ENCODE results near the gene POTEJ.
"Not testable (repeated sequence)": the region's sequence is repeated elsewhere in the genome, so short reads cannot be mapped to it uniquely, and the experiment has no call there.

The POTEJ gene

GRCh38 chr2:130609002-130609920, 2.0 kb upstream of the POTEJ start:
- not testable (repeated sequence) for H3K4me1 ChIP-seq (ENCODE audit: insufficient read depth, insufficient read length); H3K36me3 ChIP-seq (ENCODE audit: insufficient read depth, insufficient read length, low read length); H3K4me3 ChIP-seq (ENCODE audit: insufficient read length, low read depth); H3K9me3 ChIP-seq (ENCODE audit: insufficient read depth, low read length); DNase-seq (ENCODE audit: low read depth, low spot score); H3K9ac ChIP-seq (ENCODE audit: insufficient read length, low read depth); H3K27me3 ChIP-seq (ENCODE audit: insufficient read depth, insufficient read length)

DNA sequence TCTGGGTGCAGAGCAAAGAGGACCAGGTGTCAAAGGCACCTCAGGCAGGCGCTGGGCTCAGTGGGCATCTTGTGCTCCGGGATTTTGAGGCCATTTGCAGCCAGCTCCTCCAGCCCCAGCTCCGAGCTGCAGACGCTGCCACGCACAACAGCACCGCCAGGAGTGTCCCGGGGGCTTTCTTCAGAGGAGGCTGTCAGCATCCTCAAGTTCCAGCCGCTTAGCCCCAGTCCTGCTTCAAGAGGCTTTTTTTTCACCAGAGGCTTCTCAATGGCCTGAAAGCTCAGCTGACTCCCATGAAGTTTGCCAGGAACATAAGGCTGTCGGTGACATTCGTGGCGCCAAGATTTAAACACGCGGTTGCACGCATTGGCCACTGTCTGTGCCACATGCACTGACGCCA, 754 bp upstream of the POTEJ start:
- not testable (repeated sequence) for H3K4me1 ChIP-seq (ENCODE audit: insufficient read depth, insufficient read length); H3K27me3 ChIP-seq (ENCODE audit: insufficient read depth, insufficient read length); H3K9me3 ChIP-seq (ENCODE audit: insufficient read depth, low read length); H3K4me3 ChIP-seq (ENCODE audit: insufficient read length, low read depth); H3K9ac ChIP-seq (ENCODE audit: insufficient read length, low read depth); H3K36me3 ChIP-seq (ENCODE audit: insufficient read depth, insufficient read length, low read length); DNase-seq (ENCODE audit: low read depth, low spot score)

GRCh38 chr2:130628784-130629475, 17.7 kb downstream of the POTEJ start:
- not testable (repeated sequence) for H3K27me3 ChIP-seq (ENCODE audit: insufficient read depth, insufficient read length); H3K9me3 ChIP-seq (ENCODE audit: insufficient read depth, low read length); H3K4me1 ChIP-seq (ENCODE audit: insufficient read depth, insufficient read length); H3K36me3 ChIP-seq (ENCODE audit: insufficient read depth, insufficient read length, low read length); DNase-seq (ENCODE audit: low read depth, low spot score); H3K9ac ChIP-seq (ENCODE audit: insufficient read length, low read depth); H3K4me3 ChIP-seq (ENCODE audit: insufficient read length, low read depth)

DNA sequence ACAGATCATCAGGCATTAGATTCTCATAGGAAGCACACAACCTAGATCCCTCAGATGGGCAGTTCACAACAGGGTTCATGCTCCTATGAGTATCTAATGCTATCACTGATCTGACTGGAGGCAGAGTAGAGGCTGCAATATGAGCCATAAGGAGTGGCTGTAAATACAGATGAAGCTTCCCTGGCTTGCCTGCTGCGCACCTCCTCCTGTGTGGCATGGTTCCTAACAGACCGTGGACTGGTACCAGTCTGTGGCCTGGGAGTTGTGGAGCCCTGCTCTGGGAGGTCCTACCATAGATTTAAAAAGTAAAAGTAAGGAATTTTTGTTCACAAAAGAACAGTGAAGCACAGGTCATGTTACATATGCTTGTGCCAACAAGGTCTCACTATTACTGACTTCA, 27.7 kb downstream of the POTEJ start:
- H3K27me3 ChIP-seq (ENCODE audit: insufficient read depth, insufficient read length), result not testable (repeated sequence)

DNA sequence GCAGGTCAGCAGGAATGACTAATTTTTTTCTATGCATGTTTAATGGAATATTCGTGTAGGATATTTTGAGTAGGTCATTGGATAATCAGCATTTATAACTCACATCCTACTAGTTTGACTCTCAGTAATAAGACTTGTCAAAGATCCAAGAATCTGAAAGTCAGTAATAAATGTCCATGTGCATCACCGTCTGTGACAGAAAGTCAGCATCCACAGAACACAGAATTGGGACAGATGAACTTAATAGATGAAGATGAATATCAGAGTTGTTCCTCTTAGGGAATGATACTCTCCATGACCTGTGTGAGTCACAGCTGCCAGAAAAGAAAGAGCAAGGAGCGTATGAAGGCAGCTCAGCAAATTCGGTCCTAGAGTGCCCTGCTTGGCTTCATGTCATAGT, 30.4 kb downstream of the POTEJ start:
- H3K9ac ChIP-seq (ENCODE audit: insufficient read length, low read depth); DNase-seq (ENCODE audit: low read depth, low spot score); H3K27me3 ChIP-seq (ENCODE audit: insufficient read depth, insufficient read length); H3K4me3 ChIP-seq (ENCODE audit: insufficient read length, low read depth); H3K4me1 ChIP-seq (ENCODE audit: insufficient read depth, insufficient read length); H3K36me3 ChIP-seq (ENCODE audit: insufficient read depth, insufficient read length, low read length); H3K9me3 ChIP-seq (ENCODE audit: insufficient read depth, low read length): not testable (repeated sequence)

More for the DNA sequence above, 27.7 kb downstream of the POTEJ start:
- H3K4me3 ChIP-seq (ENCODE audit: insufficient read length, low read depth); H3K9me3 ChIP-seq (ENCODE audit: insufficient read depth, low read length); H3K4me1 ChIP-seq (ENCODE audit: insufficient read depth, insufficient read length); DNase-seq (ENCODE audit: low read depth, low spot score); H3K36me3 ChIP-seq (ENCODE audit: insufficient read depth, insufficient read length, low read length); H3K9ac ChIP-seq (ENCODE audit: insufficient read length, low read depth): not testable (repeated sequence)

DNA sequence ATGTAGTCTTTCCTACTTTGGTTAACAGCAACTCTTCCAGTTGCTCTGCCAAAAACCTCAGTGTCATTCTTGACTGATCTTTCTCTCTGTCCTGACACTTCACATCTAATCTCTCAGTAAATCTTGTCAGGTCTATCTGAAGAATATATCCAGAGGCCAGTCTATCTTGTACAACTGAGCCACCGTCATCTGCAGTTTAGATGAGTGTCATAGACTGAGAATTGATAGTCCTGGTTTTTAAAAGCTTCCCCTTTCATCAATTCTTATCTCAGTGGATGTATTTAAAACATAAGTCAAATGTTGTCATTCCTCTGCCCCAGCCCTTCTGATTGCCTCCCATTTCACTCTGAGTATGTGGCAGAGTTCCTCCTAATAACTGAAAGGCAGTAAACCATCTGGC, 38.0 kb downstream of the POTEJ start:
- not testable (repeated sequence) for H3K36me3 ChIP-seq (ENCODE audit: insufficient read depth, insufficient read length, low read length)

GRCh38 chr2:130664506-130664905, 53.3 kb downstream of the POTEJ start:
- H3K4me3 ChIP-seq (ENCODE audit: insufficient read length, low read depth); H3K9me3 ChIP-seq (ENCODE audit: insufficient read depth, low read length); H3K36me3 ChIP-seq (ENCODE audit: insufficient read depth, insufficient read length, low read length); H3K27me3 ChIP-seq (ENCODE audit: insufficient read depth, insufficient read length); H3K4me1 ChIP-seq (ENCODE audit: insufficient read depth, insufficient read length); H3K9ac ChIP-seq (ENCODE audit: insufficient read length, low read depth); DNase-seq (ENCODE audit: low read depth, low spot score): not testable (repeated sequence)

More for the DNA sequence above, 38.0 kb downstream of the POTEJ start:
- not testable (repeated sequence) for H3K27me3 ChIP-seq (ENCODE audit: insufficient read depth, insufficient read length); H3K4me3 ChIP-seq (ENCODE audit: insufficient read length, low read depth); H3K9me3 ChIP-seq (ENCODE audit: insufficient read depth, low read length); H3K4me1 ChIP-seq (ENCODE audit: insufficient read depth, insufficient read length); H3K9ac ChIP-seq (ENCODE audit: insufficient read length, low read depth); DNase-seq (ENCODE audit: low read depth, low spot score)

GRCh38 chr2:130665596-130665995, 54.4 kb downstream of the POTEJ start:
- H3K4me1 ChIP-seq (ENCODE audit: insufficient read depth, insufficient read length); H3K27me3 ChIP-seq (ENCODE audit: insufficient read depth, insufficient read length); H3K36me3 ChIP-seq (ENCODE audit: insufficient read depth, insufficient read length, low read length); DNase-seq (ENCODE audit: low read depth, low spot score); H3K9ac ChIP-seq (ENCODE audit: insufficient read length, low read depth); H3K4me3 ChIP-seq (ENCODE audit: insufficient read length, low read depth); H3K9me3 ChIP-seq (ENCODE audit: insufficient read depth, low read length): not testable (repeated sequence)

- H3K36me3 ChIP-seq (ENCODE audit: insufficient read depth, insufficient read length, low read length); H3K4me3 ChIP-seq (ENCODE audit: insufficient read length, low read depth); H3K27me3 ChIP-seq (ENCODE audit: insufficient read depth, insufficient read length); DNase-seq (ENCODE audit: low read depth, low spot score); H3K4me1 ChIP-seq (ENCODE audit: insufficient read depth, insufficient read length); H3K9ac ChIP-seq (ENCODE audit: insufficient read length, low read depth); H3K9me3 ChIP-seq (ENCODE audit: insufficient read depth, low read length): not testable (repeated sequence)
These were observed 56.3 kb downstream of the POTEJ start for GRCh38 chr2:130667516-130667915.

DNA sequence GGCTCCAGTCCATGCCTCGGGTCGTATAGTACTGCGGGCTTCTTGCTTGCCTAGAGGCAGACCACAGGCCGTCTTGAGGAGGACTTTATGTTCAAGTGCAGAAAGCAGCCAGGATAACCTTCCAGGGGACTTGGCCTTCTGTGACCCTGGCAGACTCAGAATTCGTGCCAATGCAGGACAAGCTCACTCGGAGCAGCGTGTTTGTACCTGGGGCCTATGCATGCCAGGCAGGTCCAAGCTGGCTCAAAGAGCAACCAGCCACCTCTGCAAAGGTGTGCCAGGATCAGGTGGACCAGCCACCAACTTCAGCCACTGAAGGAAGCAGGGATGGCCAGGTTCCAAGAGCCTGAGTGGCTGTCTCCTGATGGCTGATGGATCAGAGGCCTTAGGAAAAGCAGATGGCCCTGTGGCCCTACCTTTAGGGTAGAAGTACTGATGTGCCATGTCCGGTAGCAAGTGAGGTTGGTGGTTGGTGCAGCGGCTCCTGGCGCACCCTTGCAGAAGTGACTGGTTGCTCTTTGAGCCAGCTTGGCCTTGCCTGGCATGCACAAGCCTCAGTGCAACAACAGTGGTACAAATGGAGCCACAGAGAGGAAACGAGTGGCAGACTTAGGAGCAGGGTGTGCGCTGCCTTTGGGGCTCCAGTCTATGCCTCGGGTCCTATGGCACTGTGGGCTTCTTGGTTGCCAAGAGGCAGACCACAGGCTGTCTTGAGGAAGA, 58.9 kb downstream of the POTEJ start:
- H3K9ac ChIP-seq (ENCODE audit: insufficient read length, low read depth); H3K4me1 ChIP-seq (ENCODE audit: insufficient read depth, insufficient read length); H3K9me3 ChIP-seq (ENCODE audit: insufficient read depth, low read length); DNase-seq (ENCODE audit: low read depth, low spot score); H3K36me3 ChIP-seq (ENCODE audit: insufficient read depth, insufficient read length, low read length); H3K27me3 ChIP-seq (ENCODE audit: insufficient read depth, insufficient read length); H3K4me3 ChIP-seq (ENCODE audit: insufficient read length, low read depth): not testable (repeated sequence)

- H3K36me3 ChIP-seq (ENCODE audit: insufficient read depth, insufficient read length, low read length); H3K4me3 ChIP-seq (ENCODE audit: insufficient read length, low read depth); DNase-seq (ENCODE audit: low read depth, low spot score); H3K27me3 ChIP-seq (ENCODE audit: insufficient read depth, insufficient read length); H3K9me3 ChIP-seq (ENCODE audit: insufficient read depth, low read length); H3K9ac ChIP-seq (ENCODE audit: insufficient read length, low read depth); H3K4me1 ChIP-seq (ENCODE audit: insufficient read depth, insufficient read length): not testable (repeated sequence)
These were observed 81.0 kb downstream of the POTEJ start for GRCh38 chr2:130692041-130692770.

Data from NT2/D1 (cell line).